ENCODE results near the gene PPARD.

Gene PPARD

DNA sequence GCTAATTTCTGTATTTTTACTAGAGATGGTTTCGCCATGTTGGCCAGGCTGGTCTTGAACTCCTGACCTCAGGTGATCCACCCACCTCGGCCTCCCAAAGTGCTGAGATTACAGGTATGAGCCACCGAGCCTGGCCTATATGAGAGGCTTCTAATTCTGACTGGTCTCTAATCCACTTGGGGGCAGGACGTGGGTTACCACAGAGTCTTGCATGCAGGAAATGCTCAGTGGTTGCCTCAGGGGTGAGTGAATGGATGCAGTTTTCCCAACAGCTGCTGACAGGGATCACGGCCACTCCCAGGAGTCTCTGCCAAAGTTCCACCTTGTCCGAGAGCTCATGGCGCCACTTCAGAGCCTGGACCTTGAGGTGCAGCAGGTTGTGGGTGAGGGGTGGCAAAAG is 103.3 kb downstream of the PPARD start:
- peak; percentile 26 for DNase-seq

DNA sequence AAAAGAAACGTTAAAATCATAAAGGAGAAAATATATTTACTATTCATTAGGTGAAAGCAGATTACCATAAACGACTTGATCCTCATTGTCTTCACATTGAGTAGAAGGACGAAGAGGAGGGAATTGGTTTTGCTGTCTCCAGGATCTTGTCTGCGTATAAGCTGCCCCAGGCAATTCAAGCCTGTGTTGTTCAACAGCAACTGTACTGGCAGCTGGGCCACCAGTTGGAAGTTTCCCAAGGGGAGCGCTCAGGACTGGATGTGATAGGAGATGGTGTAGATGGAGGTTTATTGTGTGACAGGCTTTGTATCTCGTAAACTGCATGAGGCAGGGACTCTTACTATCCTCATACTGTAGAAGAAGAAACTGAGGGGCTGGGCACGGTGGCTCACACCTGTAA is 105.8 kb downstream of the PPARD start:
- DNase-seq, result no peak

DNA sequence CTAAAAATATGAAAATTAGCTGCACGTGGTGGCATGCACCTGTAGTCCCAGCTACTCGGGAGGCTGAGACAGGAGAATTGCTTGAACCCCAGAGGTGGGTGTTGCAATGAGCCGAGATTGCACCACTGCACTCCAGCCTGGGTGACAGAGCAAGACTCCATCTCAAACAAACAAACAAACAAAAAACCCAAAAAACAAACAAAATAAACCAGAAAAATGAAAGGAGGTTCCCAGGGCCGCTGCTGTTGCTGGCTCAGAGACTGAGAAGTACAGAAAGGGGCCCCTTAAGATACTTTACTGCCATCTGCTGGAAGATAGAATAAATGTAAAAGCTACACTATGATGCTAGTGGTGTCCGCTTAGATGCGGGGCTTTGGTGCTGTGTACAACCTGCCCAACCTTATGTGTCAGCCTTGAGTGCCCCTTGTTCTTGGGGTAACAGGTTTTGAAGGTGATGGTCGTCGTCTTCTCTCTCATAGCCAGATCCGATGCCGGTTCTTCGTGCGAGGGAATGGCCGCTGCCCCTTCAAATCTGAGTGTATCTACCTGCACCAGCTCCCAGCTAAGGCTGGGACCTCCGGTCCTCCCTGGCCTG is 107.0 kb downstream of the PPARD start:
- peak; percentile 76 for DNase-seq

DNA sequence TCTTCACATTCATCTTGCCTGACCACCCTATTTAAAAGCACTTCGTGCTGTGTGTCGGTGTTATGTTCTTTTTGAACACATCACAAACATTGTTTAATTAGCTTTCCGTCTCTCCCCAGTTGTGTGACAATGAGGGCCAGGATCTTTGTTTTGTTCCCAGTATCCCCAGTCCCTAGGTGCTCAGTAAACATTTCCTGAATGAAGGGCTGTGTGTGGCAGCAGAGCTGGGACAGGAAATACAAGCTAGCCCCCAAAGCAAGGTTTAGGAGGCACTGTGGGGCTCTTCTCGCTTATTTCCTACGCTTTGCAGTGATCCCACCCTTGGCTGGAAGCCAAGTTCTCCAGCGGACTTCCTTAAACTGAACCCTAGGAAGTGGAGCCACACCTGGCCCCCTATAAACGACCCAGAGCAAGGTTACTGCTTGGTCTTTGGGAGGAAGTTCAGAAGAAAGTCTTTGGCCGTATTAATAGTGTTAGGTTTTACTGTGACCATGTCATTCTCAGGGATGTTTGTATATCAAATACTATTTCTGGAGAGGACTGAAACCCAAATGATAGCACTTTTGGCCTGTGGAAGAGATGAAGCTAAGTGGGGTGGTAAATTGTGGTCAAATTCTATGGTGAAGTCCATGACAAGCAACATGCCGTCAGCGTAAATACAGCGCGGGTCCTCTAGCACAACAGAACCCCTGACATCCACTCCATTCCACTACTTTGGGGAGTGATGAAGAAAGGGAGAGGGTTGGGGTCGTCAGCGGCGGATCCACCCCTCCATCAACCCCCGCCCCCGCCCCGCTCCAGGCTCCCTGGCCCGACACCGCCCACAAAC is 109.2 kb downstream of the PPARD start:
- no peak for DNase-seq

DNA sequence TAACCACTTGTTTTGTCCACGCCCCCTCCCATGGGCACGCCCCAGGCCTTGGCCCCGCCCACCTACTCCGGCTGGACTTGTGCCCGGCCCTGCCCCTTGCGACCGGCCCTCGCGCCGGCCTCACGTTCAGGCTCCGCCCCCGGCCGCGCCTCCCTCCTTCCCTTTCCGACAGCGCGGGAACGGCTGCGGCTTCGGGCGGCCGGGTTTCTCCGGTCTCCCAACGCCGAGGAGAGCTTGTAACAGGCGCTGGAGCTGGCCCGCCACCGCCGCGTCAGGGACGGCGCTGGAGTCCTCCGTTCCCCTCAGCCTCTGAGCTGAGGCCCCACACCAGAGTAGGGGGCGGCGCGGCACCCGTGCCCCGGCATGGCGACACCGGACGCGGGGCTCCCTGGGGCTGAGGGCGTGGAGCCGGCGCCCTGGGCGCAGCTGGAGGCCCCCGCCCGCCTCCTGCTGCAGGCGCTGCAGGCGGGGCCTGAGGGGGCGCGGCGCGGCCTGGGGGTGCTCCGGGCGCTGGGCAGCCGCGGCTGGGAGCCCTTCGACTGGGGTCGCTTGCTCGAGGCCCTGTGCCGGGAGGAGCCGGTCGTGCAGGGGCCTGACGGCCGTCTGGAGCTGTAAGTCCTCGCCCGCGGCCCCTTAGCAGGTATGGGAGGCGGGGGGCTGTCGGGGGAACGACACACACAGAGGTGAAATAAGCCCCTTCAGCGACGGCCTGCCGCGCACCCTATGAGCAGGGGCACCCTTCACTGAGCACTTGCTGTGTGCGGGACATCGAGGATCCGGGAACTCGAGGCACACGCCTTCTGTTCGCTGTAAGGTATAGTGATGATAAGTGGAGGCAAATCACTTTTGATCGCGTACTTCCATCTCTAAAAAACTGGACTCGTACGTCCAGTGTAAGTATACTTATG is 110.1 kb downstream of the PPARD start, which contains the start of gene FANCE:
Gene FANCE (plus strand): TSS at position 156 of the 908 bp plus-strand sequence. CDS start 208 bp downstream, at position 364.
- DNase-seq, result peak; percentile 88

DNA sequence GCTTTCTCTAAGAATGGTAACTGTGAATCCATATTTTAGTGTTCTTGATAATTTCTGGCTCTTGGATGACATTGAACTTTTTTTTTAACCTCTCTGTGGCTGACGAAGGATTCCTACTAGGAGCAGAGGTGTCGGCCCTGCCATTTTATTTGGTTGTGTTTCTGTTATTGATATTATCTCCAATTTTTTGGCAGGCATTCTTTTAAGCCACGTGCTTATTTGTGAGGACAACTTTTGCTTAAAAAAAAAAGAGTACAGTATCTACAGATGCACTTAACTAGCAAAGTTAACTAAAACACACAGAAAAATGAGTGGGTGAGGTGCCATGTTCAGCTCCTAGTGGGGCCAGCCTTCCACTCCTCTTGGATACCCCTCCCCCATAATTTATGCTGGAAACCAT is 110.9 kb downstream of the PPARD start:
- no peak for DNase-seq

GRCh38 chr6:35454391-35455110 is 112.2 kb downstream of the PPARD start:
- no peak for DNase-seq

- no peak for DNase-seq
These were observed 115.5 kb downstream of the PPARD start for GRCh38 chr6:35457907-35458306.

GRCh38 chr6:35461270-35461669 is 118.9 kb downstream of the PPARD start:
- DNase-seq, result no peak

DNA sequence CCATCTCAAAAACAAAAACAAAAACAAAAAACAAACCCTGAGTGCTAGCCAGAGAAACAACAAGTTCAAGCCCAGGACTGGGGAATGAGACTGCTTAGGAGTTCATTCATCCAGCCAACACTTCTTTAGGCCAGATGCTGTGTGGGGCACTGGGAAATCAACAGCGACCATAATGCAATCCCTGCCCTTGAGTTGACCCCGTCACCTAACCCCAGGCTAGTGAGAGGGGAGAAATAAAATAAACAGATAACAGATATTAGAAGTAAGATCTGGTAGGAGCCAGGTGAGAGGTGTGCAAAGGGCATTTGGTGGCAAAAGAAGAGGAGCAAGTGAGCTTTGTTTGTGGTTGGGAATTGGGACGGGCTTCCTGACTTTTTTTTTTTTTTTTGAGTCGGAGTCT is 120.9 kb downstream of the PPARD start:
- DNase-seq, result no peak

DNA sequence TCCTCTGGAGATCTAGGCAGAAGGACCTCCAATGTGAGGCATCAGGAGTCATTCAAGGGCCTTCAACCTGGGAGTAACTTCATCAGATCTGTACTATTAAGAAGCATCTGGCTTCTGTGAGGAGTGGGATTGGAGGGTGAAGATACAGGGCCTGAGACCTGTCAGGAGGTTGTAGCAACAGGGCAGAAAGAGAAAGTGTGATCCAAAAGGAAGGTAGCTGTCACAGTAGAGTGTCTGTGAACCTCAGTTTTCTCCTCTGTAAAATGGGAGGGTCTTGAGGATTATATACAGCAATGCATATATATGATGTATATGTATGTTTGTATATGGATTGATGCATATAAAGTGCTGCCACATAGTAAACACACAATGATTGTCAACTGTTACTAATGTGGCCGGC is 123.3 kb downstream of the PPARD start:
- DNase-seq, result no peak

GRCh38 chr6:35468181-35468979 is 126.0 kb downstream of the PPARD start, which contains the start of gene RPL10A:
TSS of gene RPL10A (plus strand) at chr6:35468401. CDS start at chr6:35468435, 34 bp downstream.
- peak; percentile 94 for DNase-seq

GRCh38 chr6:35468980-35469750 is 126.8 kb downstream of the PPARD start:
- no peak for DNase-seq

DNA sequence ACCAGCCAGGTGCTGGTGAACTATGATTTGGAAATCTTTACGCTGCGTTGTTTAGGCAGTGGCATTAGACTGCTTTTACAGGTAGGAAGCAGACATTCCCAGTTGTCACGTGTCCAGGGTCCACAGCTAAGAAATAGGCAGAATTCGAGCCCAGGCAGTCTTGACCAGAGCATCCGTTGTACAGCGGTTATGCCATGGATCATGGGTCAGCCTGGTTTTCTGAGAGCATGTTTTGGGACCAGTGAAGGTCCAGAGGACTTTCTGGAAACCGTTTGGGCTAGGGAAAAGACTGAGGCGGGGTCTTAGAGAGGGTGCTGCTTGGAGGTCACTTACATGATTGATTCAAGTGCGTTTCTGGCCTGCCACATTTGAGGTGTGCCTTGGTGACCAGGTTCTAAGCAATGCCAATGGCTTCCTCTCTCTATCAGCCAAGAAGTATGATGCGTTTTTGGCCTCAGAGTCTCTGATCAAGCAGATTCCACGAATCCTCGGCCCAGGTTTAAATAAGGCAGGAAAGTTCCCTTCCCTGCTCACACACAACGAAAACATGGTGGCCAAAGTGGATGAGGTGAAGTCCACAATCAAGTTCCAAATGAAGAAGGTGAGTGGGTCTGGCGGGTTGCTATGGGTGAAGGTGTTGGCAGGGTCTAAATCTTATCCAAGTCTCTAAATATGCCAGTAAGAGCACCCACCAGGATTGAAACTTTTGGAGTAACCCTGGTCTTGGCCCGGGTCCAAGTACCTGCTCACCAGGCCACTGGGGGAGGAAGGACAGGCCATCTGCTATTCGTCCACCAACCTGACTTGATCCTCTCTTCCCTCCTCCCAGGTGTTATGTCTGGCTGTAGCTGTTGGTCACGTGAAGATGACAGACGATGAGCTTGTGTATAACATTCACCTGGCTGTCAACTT is 127.6 kb downstream of the PPARD start:
- DNase-seq, result no peak

DNA sequence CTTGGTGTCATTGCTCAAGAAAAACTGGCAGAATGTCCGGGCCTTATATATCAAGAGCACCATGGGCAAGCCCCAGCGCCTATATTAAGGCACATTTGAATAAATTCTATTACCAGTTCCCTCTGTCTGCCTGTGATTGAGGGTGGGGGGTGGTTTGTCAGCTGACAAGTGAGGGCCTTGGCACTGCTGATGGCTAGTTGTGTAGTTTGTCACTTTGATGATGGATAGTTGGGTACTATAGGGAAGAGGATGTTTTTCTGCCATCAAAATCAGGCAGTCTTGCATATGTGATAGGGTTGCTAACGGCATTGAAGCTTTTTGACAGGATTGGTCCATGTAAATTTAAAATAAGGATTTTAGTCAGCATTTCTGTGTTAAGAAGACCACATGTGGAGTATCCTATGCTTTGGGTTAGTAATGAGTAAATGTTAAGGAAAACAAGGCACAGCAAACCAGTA is 128.3 kb downstream of the PPARD start:
- no peak for DNase-seq

GRCh38 chr6:35471836-35472345 is 129.5 kb downstream of the PPARD start:
- no peak for DNase-seq

GRCh38 chr6:35473075-35473849 is 130.9 kb downstream of the PPARD start:
- DNase-seq, result no peak

DNA sequence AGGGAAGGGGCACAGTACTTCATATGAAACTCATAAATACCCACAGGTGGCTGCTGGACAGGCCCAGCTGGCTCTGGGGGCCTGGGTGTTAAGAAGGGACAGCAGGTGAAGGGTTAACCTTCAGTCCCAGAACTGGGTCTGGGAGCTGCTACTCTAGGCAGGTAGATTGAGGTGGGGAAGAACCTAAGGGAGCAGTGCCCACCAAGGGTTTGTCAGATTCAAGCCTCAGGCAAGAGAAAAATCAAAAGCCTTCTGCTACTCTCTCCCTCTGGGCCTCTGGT is 131.4 kb downstream of the PPARD start:
- no peak for DNase-seq

Data from HCEC 1CT (cell line).